NCI-H82 treated with DMSO at 0.1 percent for 48 hours (cell line): ENCODE measurements around the gene VWF.
"Not testable (repeated sequence)": the region's sequence is repeated elsewhere in the genome, so short reads cannot be mapped to it uniquely, and the experiment has no call there.

ENCODE experiments used
- DNase-seq: peaks from one replicate; lab custom pipeline; 2025; ENCODE audit not compliant: unreplicated experiment; lab: John Stamatoyannopoulos, UW

Gene VWF

GRCh38 chr12:6038160-6038559 is 86.3 kb downstream of the VWF start:
- DNase-seq = peak; percentile 65

- no peak for DNase-seq
These were observed 87.0 kb downstream of the VWF start for GRCh38 chr12:6037459-6037858.

- no peak for DNase-seq
These were observed 88.0 kb downstream of the VWF start for GRCh38 chr12:6036509-6036908.

- no peak for DNase-seq
These were observed 89.9 kb downstream of the VWF start for GRCh38 chr12:6034596-6034995.

GRCh38 chr12:6033546-6033945 is 90.9 kb downstream of the VWF start:
- DNase-seq = no peak

GRCh38 chr12:6032726-6033125 is 91.7 kb downstream of the VWF start:
- no peak for DNase-seq

- no peak for DNase-seq
These were observed 93.5 kb downstream of the VWF start for GRCh38 chr12:6031001-6031400.

GRCh38 chr12:6030081-6030480 is 94.4 kb downstream of the VWF start:
- DNase-seq = no peak

- DNase-seq = no peak
These were observed 95.1 kb downstream of the VWF start for GRCh38 chr12:6029401-6029800.

- DNase-seq = no peak
These were observed 97.5 kb downstream of the VWF start for GRCh38 chr12:6026998-6027397.

- DNase-seq = not testable (repeated sequence)
These were observed 98.7 kb downstream of the VWF start for GRCh38 chr12:6025703-6026298.

- not testable (repeated sequence) for DNase-seq
These were observed 100.4 kb downstream of the VWF start for GRCh38 chr12:6024066-6024465.

- DNase-seq = peak; percentile 32
These were observed 103.5 kb downstream of the VWF start for GRCh38 chr12:6020930-6021329.

GRCh38 chr12:6020511-6020910 is 104.0 kb downstream of the VWF start:
- not testable (repeated sequence) for DNase-seq

- DNase-seq = not testable (repeated sequence)
These were observed 105.2 kb downstream of the VWF start for GRCh38 chr12:6019256-6019655.

GRCh38 chr12:6018265-6018664 is 106.2 kb downstream of the VWF start:
- no peak for DNase-seq

- DNase-seq = no peak
These were observed 107.7 kb downstream of the VWF start for GRCh38 chr12:6016756-6017155.

GRCh38 chr12:6016004-6016403 is 108.5 kb downstream of the VWF start:
- not testable (repeated sequence) for DNase-seq

GRCh38 chr12:6015271-6015670 is 109.2 kb downstream of the VWF start:
- not testable (repeated sequence) for DNase-seq

GRCh38 chr12:6010631-6011350 is 113.7 kb downstream of the VWF start:
- DNase-seq = not testable (repeated sequence)

- no peak for DNase-seq
These were observed 127.2 kb downstream of the VWF start for GRCh38 chr12:5997260-5997659.

GRCh38 chr12:5996459-5996858 is 128.0 kb downstream of the VWF start:
- DNase-seq = no peak

GRCh38 chr12:5989621-5990020 is 134.8 kb downstream of the VWF start:
- DNase-seq = no peak
